Neural cell (in vitro differentiated cells): ENCODE data around the gene RPL29.

ENCODE experiments used
- EP300 ChIP-seq: fragments of 450-650 bp; conservative IDR thresholded peaks from 2 replicates; pipeline ENCODE4 v1.6.1; 2014; ENCODE audit warnings: antibody characterized with exemption, mild to moderate bottlenecking, moderate library complexity; ENCODE audit not compliant: poor library complexity, severe bottlenecking
- EZH2 ChIP-seq: fragments of 200-600, 300-800 bp; shearing (Covaris generic), sonication (generic); IDR thresholded peaks from 2 replicates; pipeline ENCODE4 v1.6.1; 2014; ENCODE audit warnings: antibody characterized with exemption, low read length, borderline replicate concordance, mild to moderate bottlenecking; ENCODE audit not compliant: insufficient read depth, poor library complexity, severe bottlenecking
- MXI1 ChIP-seq: fragments of 450-650 bp; conservative IDR thresholded peaks from 2 replicates; pipeline ENCODE4 v1.6.1; 2014; ENCODE audit warnings: antibody characterized with exemption, mild to moderate bottlenecking; ENCODE audit not compliant: poor library complexity, severe bottlenecking
- POLR2AphosphoS5 ChIP-seq: IDR thresholded peaks from 2 replicates; pipeline ENCODE4 v1.6.1; 2012
- TAF1 ChIP-seq: IDR thresholded peaks from 2 replicates; pipeline ENCODE4 v1.6.1; 2012; ENCODE audit warnings: low read depth
- TF ChIP-seq, protein P1 (sequence below): fragments of 450-650 bp; IDR thresholded peaks from 2 replicates; pipeline ENCODE4 v1.5.1; 2014; ENCODE audit warnings: antibody characterized with exemption, mild to moderate bottlenecking, moderate library complexity; ENCODE audit not compliant: poor library complexity, severe bottlenecking
- TF ChIP-seq, protein P2 (sequence below): IDR thresholded peaks from 2 replicates; pipeline ENCODE4 v1.6.1; 2012; ENCODE audit warnings: borderline replicate concordance

DNA sequence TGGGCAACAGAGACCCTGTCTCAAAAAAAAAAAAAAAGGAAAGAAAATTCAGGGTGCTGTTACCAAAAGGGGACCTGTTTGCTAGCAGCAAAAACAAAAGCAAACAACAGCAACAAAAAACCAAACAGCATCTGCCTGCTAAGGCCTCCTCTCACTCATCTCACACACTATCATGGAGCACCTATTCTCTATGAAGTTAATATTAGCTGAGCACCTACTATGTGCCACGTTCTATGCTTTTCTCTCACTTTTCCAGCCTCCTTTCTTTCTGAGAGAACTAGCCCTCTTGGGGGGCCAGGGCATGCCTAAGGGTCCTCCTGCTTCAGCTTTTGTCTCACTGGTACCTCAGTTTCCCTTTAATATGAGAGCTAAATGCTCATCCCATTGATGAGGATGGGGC is 41.0 kb downstream of the RPL29 start:
- TF ChIP-seq, protein P1, sequence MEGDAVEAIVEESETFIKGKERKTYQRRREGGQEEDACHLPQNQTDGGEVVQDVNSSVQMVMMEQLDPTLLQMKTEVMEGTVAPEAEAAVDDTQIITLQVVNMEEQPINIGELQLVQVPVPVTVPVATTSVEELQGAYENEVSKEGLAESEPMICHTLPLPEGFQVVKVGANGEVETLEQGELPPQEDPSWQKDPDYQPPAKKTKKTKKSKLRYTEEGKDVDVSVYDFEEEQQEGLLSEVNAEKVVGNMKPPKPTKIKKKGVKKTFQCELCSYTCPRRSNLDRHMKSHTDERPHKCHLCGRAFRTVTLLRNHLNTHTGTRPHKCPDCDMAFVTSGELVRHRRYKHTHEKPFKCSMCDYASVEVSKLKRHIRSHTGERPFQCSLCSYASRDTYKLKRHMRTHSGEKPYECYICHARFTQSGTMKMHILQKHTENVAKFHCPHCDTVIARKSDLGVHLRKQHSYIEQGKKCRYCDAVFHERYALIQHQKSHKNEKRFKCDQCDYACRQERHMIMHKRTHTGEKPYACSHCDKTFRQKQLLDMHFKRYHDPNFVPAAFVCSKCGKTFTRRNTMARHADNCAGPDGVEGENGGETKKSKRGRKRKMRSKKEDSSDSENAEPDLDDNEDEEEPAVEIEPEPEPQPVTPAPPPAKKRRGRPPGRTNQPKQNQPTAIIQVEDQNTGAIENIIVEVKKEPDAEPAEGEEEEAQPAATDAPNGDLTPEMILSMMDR, result no peak
- TF ChIP-seq EP300, result no peak
- no peak for TF ChIP-seq TAF1
- no peak for TF ChIP-seq EZH2
- TF ChIP-seq, protein P2, sequence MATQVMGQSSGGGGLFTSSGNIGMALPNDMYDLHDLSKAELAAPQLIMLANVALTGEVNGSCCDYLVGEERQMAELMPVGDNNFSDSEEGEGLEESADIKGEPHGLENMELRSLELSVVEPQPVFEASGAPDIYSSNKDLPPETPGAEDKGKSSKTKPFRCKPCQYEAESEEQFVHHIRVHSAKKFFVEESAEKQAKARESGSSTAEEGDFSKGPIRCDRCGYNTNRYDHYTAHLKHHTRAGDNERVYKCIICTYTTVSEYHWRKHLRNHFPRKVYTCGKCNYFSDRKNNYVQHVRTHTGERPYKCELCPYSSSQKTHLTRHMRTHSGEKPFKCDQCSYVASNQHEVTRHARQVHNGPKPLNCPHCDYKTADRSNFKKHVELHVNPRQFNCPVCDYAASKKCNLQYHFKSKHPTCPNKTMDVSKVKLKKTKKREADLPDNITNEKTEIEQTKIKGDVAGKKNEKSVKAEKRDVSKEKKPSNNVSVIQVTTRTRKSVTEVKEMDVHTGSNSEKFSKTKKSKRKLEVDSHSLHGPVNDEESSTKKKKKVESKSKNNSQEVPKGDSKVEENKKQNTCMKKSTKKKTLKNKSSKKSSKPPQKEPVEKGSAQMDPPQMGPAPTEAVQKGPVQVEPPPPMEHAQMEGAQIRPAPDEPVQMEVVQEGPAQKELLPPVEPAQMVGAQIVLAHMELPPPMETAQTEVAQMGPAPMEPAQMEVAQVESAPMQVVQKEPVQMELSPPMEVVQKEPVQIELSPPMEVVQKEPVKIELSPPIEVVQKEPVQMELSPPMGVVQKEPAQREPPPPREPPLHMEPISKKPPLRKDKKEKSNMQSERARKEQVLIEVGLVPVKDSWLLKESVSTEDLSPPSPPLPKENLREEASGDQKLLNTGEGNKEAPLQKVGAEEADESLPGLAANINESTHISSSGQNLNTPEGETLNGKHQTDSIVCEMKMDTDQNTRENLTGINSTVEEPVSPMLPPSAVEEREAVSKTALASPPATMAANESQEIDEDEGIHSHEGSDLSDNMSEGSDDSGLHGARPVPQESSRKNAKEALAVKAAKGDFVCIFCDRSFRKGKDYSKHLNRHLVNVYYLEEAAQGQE, result no peak
- no peak for TF ChIP-seq POLR2AphosphoS5
- no peak for TF ChIP-seq MXI1
